Esophagus muscularis mucosa (tissue), 4 donors: Measurements from ENCODE around the gene KCMF1. TPM values are rescaled to one million over a fixed set of nuclear protein-coding genes. Genes with fewer than 3 reads are reported as not detected.

Experiments used
- DNase-seq: peaks from one replicate; pipeline ENCODE4 v3.0.0-alpha.2; 2017; ENCODE audit errors: extremely low spot score
- H3K27ac ChIP-seq, 4 donors: fragments of 200-600 bp; sonication (generic); replicated peaks in 1 of 4; 1 replicate in 3 of 4; 2 replicates in 1 of 4; pipeline ENCODE4 v1.5.1; 2016 to 2019; ENCODE audit warnings: mild to moderate bottlenecking in 1 of 4
- H3K27me3 ChIP-seq, 4 donors: fragments of 200-600 bp; sonication (generic); one replicate each; pipeline versions ENCODE4 v1.5.1 to v1.6.0; 2016 to 2019
- H3K36me3 ChIP-seq, 4 donors: fragments of 200-600 bp; sonication (generic); one replicate each; pipeline ENCODE4 v1.5.1; 2016 to 2019
- H3K4me1 ChIP-seq, 4 donors: fragments of 200-600 bp; sonication (generic); one replicate each; pipeline ENCODE4 v1.5.1; 2016 to 2019
- H3K4me3 ChIP-seq, 4 donors: fragments of 200-600 bp; sonication (generic); 1 replicate in 2 of 4; 2 replicates in 2 of 4; pipeline ENCODE4 v1.5.1; 2016 to 2019; ENCODE audit warnings: mild to moderate bottlenecking in 4 of 4, moderate library complexity in 1 of 4
- H3K9me3 ChIP-seq, 4 donors: fragments of 200-600 bp; sonication (generic); 1 replicate in 3 of 4; 2 replicates in 1 of 4; pipeline ENCODE4 v1.5.1; 2016 to 2019
- EP300 ChIP-seq: sonication (generic); formaldehyde crosslinking; IDR thresholded peaks from one replicate; pipeline ENCODE4 v1.6.1; 2017; ENCODE audit warnings: antibody characterized with exemption
- POLR2A ChIP-seq: fragments of 450-650 bp; IDR thresholded peaks from one replicate; pipeline ENCODE4 v1.6.1; 2017; ENCODE audit warnings: antibody characterized with exemption, moderate library complexity, mild to moderate bottlenecking, low read depth
- POLR2AphosphoS5 ChIP-seq, 2 donors: sonication (generic); formaldehyde crosslinking; IDR thresholded peaks; one replicate each; pipeline ENCODE4 v1.6.1; 2017; ENCODE audit warnings: antibody characterized with exemption in 2 of 2
- WGBS: methylation state at CpG from one replicate; pipeline ENCODE4 v1.1.5; 2018; 5-methylcytosine and 5-hydroxymethylcytosine counted together
- intact Hi-C: fragments of 100-400 bp; cut with DNase I; formaldehyde crosslinking; loops from one replicate; pipeline ENCODE4 v1.15.1; 2023
- total RNA-seq, 4 donors: library from RNA; depleted of rRNA; stranded (reverse); fragments of >200 nt; gene quantifications; one replicate each; pipeline versions ENCODE4 v1.1.0 to v1.2.1, GENCODE V29; 2016
- TF ChIP-seq, protein P1 (sequence below), 3 experiments: fragments of 200-600 bp in 2 of 3; fragments of 450-650 bp in 1 of 3; sonication (generic) in 2 of 3; IDR thresholded peaks; one replicate each; pipeline ENCODE4 v1.5.1; 2017 to 2019; ENCODE audit warnings: antibody characterized with exemption in 3 of 3, mild to moderate bottlenecking in 2 of 3, moderate library complexity in 1 of 3

Gene KCMF1
- total RNA-seq, 4 donors from 2014 or later: 48.0 to 73.1 (median 65.4) TPM

DNA sequence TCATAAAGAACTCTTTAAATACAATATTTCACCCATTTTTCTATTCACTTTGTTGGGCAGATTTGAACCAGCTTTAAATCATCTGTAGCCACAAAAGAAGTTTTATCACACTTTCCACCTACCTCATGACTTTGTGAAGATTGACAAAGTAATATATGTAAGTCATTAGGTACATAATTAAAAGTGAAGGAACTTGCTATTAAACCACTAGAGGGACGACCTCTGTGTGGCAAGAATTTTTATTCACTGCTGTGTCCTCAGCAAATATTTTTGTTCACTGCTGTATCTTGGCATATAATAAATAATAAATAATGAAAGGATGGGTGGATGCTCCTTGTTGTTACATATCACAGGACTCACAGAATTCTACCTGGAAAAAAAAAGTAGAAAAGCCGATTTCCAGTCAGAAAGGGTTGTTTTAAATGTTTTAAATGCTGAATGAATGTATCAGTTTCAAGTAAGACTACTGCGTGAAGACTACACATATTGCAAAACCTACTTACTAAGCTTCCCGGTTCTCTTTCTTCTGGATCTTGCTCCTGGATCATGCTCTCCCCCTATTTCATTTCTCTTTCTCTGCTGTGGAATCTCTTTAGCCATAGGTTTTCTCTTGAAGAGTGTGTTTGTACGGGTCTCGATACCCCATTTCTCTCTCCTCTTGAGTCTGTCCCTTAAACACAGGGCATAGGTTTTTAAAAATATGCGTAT is 44.8 kb downstream of the KCMF1 start:
- 33% methylated on average over 7 of the region's 7 CpGs for WGBS
- Histone ChIP-seq H3K9me3 (no peaks in the 10 kb centered on the region), H3K27ac (peak overlapping the region; percentile 25 to 64 (median 32)), H3K36me3 (no peaks in the 10 kb centered on the region), H3K4me3 (no peak overlapping the region), H3K27me3 (no peaks in the 10 kb centered on the region), H3K4me1 (peaks cover 44 to 86% (median 76%) of the 10 kb centered on the region in 4 donors)
- no peak for DNase-seq
- intact Hi-C loops: no loop called here
- TF ChIP-seq, protein P1, sequence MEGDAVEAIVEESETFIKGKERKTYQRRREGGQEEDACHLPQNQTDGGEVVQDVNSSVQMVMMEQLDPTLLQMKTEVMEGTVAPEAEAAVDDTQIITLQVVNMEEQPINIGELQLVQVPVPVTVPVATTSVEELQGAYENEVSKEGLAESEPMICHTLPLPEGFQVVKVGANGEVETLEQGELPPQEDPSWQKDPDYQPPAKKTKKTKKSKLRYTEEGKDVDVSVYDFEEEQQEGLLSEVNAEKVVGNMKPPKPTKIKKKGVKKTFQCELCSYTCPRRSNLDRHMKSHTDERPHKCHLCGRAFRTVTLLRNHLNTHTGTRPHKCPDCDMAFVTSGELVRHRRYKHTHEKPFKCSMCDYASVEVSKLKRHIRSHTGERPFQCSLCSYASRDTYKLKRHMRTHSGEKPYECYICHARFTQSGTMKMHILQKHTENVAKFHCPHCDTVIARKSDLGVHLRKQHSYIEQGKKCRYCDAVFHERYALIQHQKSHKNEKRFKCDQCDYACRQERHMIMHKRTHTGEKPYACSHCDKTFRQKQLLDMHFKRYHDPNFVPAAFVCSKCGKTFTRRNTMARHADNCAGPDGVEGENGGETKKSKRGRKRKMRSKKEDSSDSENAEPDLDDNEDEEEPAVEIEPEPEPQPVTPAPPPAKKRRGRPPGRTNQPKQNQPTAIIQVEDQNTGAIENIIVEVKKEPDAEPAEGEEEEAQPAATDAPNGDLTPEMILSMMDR (IDR thresholded peaks at IDR 0.05): peak in 1 of 3 experiments; percentile 28
- TF ChIP-seq POLR2AphosphoS5 (IDR thresholded peaks at IDR 0.05): no peak

DNA sequence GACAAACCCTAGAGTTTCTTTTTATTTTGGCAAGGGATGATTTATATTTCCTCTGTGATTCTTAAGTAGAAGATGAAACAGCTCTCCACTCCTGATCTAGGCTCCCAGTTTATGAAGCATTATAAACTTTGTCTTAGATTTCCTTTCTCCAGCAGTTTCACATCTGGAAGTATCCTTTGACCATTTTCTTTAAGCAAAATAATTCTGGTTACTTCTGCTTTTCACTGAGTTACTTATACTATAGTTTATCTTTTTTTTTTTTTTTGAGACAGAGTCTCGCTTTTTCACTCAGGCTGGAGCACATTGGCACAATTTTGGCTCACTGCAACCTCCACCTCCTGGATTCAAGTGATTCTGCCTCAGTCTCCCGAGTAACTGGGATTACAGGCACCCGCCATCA is 45.5 kb downstream of the KCMF1 start:
- H3K9me3 ChIP-seq: no peaks in the 10 kb centered on the region
- TF ChIP-seq POLR2AphosphoS5 (IDR thresholded peaks at IDR 0.05): no peak
- TF ChIP-seq, protein P1 (IDR thresholded peaks at IDR 0.05): no peak
- no peak for TF ChIP-seq EP300
- no peak for TF ChIP-seq POLR2A
- H3K27me3 ChIP-seq: no peaks in the 10 kb centered on the region
- H3K27ac ChIP-seq: peak overlapping the region; percentile 25 to 64 (median 32)
- DNase-seq: no peak
- WGBS: 62% methylated on average over 3 of the region's 3 CpGs
- intact Hi-C loops: no loop called here
- peaks cover 44 to 79% (median 72%) of the 10 kb centered on the region in 4 donors for H3K4me1 ChIP-seq
- no peak overlapping the region for H3K4me3 ChIP-seq
- H3K36me3 ChIP-seq: no peaks in the 10 kb centered on the region

DNA sequence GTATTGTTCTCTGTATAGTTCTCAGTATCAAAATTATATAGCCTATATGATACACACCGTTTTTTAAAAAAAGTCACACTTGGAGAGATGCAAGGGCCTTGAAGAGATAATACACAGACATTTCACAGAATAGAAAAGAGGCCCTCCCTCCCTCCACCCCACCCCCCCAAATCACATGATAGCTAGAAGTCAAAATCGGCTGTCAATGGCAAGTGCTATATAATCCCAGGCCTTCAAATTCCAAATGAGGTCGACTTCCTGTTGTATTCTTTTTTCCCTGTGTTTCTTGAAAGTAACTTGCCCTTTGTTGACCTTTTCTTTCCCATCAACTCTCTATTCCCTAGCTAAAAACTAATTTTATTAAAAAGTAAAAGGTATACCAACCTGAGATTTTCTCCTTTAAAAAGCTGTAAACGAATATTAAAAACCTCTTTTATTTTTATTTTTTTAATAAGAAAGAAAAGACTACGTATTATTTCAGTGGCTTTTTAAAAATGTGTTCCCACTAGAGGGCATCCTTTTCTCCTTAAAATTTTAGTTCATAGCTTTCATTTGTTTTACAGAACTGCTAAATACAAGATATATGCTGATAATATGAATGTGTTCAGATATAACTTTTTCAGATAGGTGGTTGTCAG is 46.6 kb downstream of the KCMF1 start:
- 27% methylated on average over 5 of the region's 5 CpGs for WGBS

DNA sequence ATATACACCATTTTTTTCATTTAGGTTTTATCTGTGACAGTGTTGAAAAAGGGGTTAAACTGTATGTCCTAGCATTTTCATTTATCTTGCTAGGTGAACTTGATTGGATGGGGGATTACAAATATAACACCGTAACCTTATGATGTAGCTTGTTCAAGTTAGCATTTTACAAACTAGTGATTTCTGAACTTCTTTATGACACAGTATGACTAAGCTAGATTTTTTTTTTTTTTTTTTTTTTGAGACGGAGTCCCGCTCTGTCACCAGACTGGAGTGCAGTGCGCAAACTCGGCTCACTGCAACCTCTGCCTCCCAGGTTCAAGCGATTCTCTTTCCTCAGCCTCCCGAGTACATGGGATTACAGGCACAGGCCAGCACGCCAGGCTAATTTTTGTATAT is 47.1 kb downstream of the KCMF1 start:
- TF ChIP-seq, protein P1 (IDR thresholded peaks at IDR 0.05): no peak
- no peak for TF ChIP-seq POLR2AphosphoS5 (IDR thresholded peaks at IDR 0.05)
- TF ChIP-seq POLR2A: no peak
- no peak for TF ChIP-seq EP300
- Histone ChIP-seq H3K27me3 (no peaks in the 10 kb centered on the region), H3K36me3 (no peaks in the 10 kb centered on the region), H3K9me3 (no peaks in the 10 kb centered on the region), H3K4me3 (no peak overlapping the region), H3K27ac (no peak overlapping the region), H3K4me1 (peaks cover 39 to 63% (median 57%) of the 10 kb centered on the region in 4 donors)
- 88% methylated on average over 8 of the region's 8 CpGs for WGBS
- intact Hi-C loops: no loop called here
- DNase-seq: no peak

More for the DNA sequence above, 46.6 kb downstream of the KCMF1 start:
- H3K36me3 ChIP-seq: no peaks in the 10 kb centered on the region
- intact Hi-C loops: no loop called here
- H3K4me3 ChIP-seq: no peak overlapping the region
- no peak for TF ChIP-seq EP300
- TF ChIP-seq, protein P1 (IDR thresholded peaks at IDR 0.05): peak in 2 of 3 experiments; percentile 40 to 43
- no peak for DNase-seq
- H3K4me1 ChIP-seq: peaks cover 40 to 68% (median 62%) of the 10 kb centered on the region in 4 donors
- H3K27ac ChIP-seq: peak overlapping the region in 1 of 4 donors; percentile 46
- no peaks in the 10 kb centered on the region for H3K9me3 ChIP-seq
- no peaks in the 10 kb centered on the region for H3K27me3 ChIP-seq
